HFFc6 (cell line): ENCODE results near the gene YRDC. TPM values are rescaled to one million over a fixed set of nuclear protein-coding genes. Genes with fewer than 3 reads are reported as not detected.
A peak's percentile ranks its signal among the peaks of the same experiment; 100 is the strongest.

ENCODE experiments used
- DNase-seq: peaks from one replicate; pipeline ENCODE4 v3.0.0-alpha.2; 2018
- H3K27ac Mint-ChIP-seq: 2 replicates; pipeline ENCODE4 v1.8.0; 2020; ENCODE audit warnings: mild to moderate bottlenecking, mixed read lengths
- H3K27me3 Mint-ChIP-seq: 2 replicates; pipeline ENCODE4 v1.8.0; 2021; ENCODE audit warnings: mild to moderate bottlenecking, moderate library complexity, mixed read lengths; ENCODE audit not compliant: insufficient read depth
- H3K36me3 Mint-ChIP-seq: 2 replicates; pipeline ENCODE4 v1.8.0; 2021; ENCODE audit warnings: low read depth, mixed read lengths
- H3K4me1 Mint-ChIP-seq: 2 replicates; pipeline ENCODE4 v1.8.0; 2020; ENCODE audit warnings: low read depth, mixed read lengths
- H3K4me3 Mint-ChIP-seq: 2 replicates; pipeline ENCODE4 v1.8.0; 2020; ENCODE audit warnings: mild to moderate bottlenecking, moderate library complexity, mixed read lengths
- H3K9me3 Mint-ChIP-seq: 2 replicates; pipeline ENCODE4 v1.8.0; 2020; ENCODE audit warnings: mild to moderate bottlenecking, mixed read lengths
- CTCF ChIP-seq: fragments of 200-600 bp; sonication (generic); IDR thresholded peaks from 2 replicates; pipeline ENCODE4 v1.5.0; 2021; ENCODE audit warnings: antibody characterized with exemption, mild to moderate bottlenecking
- total RNA-seq, 6 experiments: library from RNA; stranded (reverse); fragmentation: NEBNext Ultra II Directional; extraction: Animal tissue kit (Norgen Biotek cat#: 25700); gene quantifications; 2 replicates in 1 of 6; 3 replicates in 5 of 6; pipeline ENCODE4 v1.2.3, GENCODE V29; 2021

YRDC gene
- total RNA-seq, 6 experiments from 2014 or later = 17.5 to 22.7 (median 20.4) TPM

- no peak overlapping the region for H3K4me3 Mint-ChIP-seq
- peaks cover 3% of the 10 kb centered on the region for H3K27me3 Mint-ChIP-seq
- H3K36me3 Mint-ChIP-seq = peaks cover 23% of the 10 kb centered on the region
- no peak for DNase-seq
- no peak for TF ChIP-seq CTCF
- no peak overlapping the region for H3K27ac Mint-ChIP-seq
- H3K4me1 Mint-ChIP-seq = peaks cover 9% of the 10 kb centered on the region
- no peaks in the 10 kb centered on the region for H3K9me3 Mint-ChIP-seq
Measured at GRCh38 chr1:37821481-37821880, 13.5 kb upstream of the YRDC start.

- Mint-ChIP-seq H3K27me3 (peaks cover 7% of the 10 kb centered on the region), H3K4me3 (no peak overlapping the region), H3K36me3 (peaks cover 24% of the 10 kb centered on the region), H3K9me3 (no peaks in the 10 kb centered on the region), H3K4me1 (no peaks in the 10 kb centered on the region), H3K27ac (no peak overlapping the region)
- no peak for TF ChIP-seq CTCF
- no peak for DNase-seq
Measured at GRCh38 chr1:37817481-37817880, 9.5 kb upstream of the YRDC start.

- Mint-ChIP-seq H3K27ac (peak overlapping the region; percentile 29; the same call in 1 of the 2 replicates), H3K27me3 (peaks cover 7% of the 10 kb centered on the region), H3K36me3 (peaks cover 18% of the 10 kb centered on the region), H3K4me3 (no peak overlapping the region), H3K9me3 (no peaks in the 10 kb centered on the region), H3K4me1 (peaks cover 17% of the 10 kb centered on the region)
- DNase-seq = no peak
- no peak for TF ChIP-seq CTCF
Measured at GRCh38 chr1:37814252-37814651, 6.2 kb upstream of the YRDC start.

GRCh38 chr1:37813529-37814145 is 5.6 kb upstream of the YRDC start:
- H3K4me1 Mint-ChIP-seq = peaks cover 20% of the 10 kb centered on the region
- DNase-seq = no peak
- H3K36me3 Mint-ChIP-seq = peaks cover 18% of the 10 kb centered on the region
- H3K27ac Mint-ChIP-seq = peak overlapping the region; percentile 33; the same call in 1 of the 2 replicates
- no peak overlapping the region for H3K4me3 Mint-ChIP-seq
- TF ChIP-seq CTCF = no peak
- no peaks in the 10 kb centered on the region for H3K9me3 Mint-ChIP-seq
- H3K27me3 Mint-ChIP-seq = peaks cover 10% of the 10 kb centered on the region

- H3K4me3 Mint-ChIP-seq = peak overlapping the region; percentile 11; the same call in 1 of the 2 replicates
Measured at GRCh38 chr1:37811027-37811655, 3.1 kb upstream of the YRDC start.

More at GRCh38 chr1:37811027-37811655, 3.1 kb upstream of the YRDC start:
- peak; percentile 69 for DNase-seq
- no peaks in the 10 kb centered on the region for H3K9me3 Mint-ChIP-seq
- H3K36me3 Mint-ChIP-seq = peaks cover 18% of the 10 kb centered on the region
- peaks cover 20% of the 10 kb centered on the region for H3K4me1 Mint-ChIP-seq
- peak; percentile 87 for TF ChIP-seq CTCF
- H3K27ac Mint-ChIP-seq = peak overlapping the region; percentile 63
- peaks cover 10% of the 10 kb centered on the region for H3K27me3 Mint-ChIP-seq
